Measurements from ENCODE around the gene RABGAP1L. TPM values are rescaled to one million over a fixed set of nuclear protein-coding genes. Genes with fewer than 3 reads are reported as not detected.

RABGAP1L gene
- total RNA-seq, 1 donor from 2014 or later, result 30.2 TPM

- Mint-ChIP-seq H3K27ac (ENCODE audit: unreplicated experiment) (no peak overlapping the region), H3K27me3 (ENCODE audit: unreplicated experiment) (no peaks in the 10 kb centered on the region), H3K4me3 (ENCODE audit: unreplicated experiment) (no peak overlapping the region), H3K9me3 (ENCODE audit: unreplicated experiment) (no peaks in the 10 kb centered on the region), H3K36me3 (ENCODE audit: low read depth, unreplicated experiment) (no peaks in the 10 kb centered on the region), H3K4me1 (ENCODE audit: unreplicated experiment) (no peaks in the 10 kb centered on the region)
- DNase-seq (ENCODE audit: low spot score), result no peak
- no peak for TF ChIP-seq CTCF (IDR thresholded peaks at IDR 0.05; ENCODE audit: unreplicated experiment)
Measured at GRCh38 chr1:174209347-174210187, 50.2 kb downstream of the RABGAP1L start.

DNA sequence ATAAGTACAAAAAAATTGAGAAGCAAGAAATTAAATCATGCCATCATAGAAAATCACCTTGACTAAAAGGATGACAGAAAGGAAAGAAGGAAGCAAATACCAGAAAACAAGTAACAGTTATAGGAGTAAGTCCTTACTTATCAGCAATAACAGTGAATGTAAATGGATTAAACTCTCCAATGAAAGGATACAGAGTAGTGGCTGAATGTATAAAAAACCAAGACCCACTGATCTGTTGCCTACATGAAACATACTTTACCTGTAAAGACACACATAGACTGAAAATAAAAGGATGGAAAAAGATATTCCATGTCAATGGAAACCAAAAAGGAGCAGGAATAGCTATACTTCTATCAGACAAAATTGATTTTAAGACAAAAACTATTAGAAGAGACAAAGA is 52.2 kb downstream of the RABGAP1L start:
- H3K9me3 Mint-ChIP-seq (ENCODE audit: unreplicated experiment), result no peaks in the 10 kb centered on the region
- no peak for TF ChIP-seq CTCF (IDR thresholded peaks at IDR 0.05; ENCODE audit: unreplicated experiment)
- H3K27ac Mint-ChIP-seq (ENCODE audit: unreplicated experiment), result no peak overlapping the region
- H3K36me3 Mint-ChIP-seq (ENCODE audit: low read depth, unreplicated experiment), result no peaks in the 10 kb centered on the region
- no peak for DNase-seq (ENCODE audit: low spot score)
- no peaks in the 10 kb centered on the region for H3K4me1 Mint-ChIP-seq (ENCODE audit: unreplicated experiment)
- no peaks in the 10 kb centered on the region for H3K27me3 Mint-ChIP-seq (ENCODE audit: unreplicated experiment)
- no peak overlapping the region for H3K4me3 Mint-ChIP-seq (ENCODE audit: unreplicated experiment)

GRCh38 chr1:174215766-174216165 is 56.4 kb downstream of the RABGAP1L start:
- Mint-ChIP-seq H3K4me1 (ENCODE audit: unreplicated experiment) (no peaks in the 10 kb centered on the region), H3K4me3 (ENCODE audit: unreplicated experiment) (no peak overlapping the region), H3K27ac (ENCODE audit: unreplicated experiment) (no peak overlapping the region), H3K27me3 (ENCODE audit: unreplicated experiment) (no peaks in the 10 kb centered on the region), H3K36me3 (ENCODE audit: low read depth, unreplicated experiment) (no peaks in the 10 kb centered on the region), H3K9me3 (ENCODE audit: unreplicated experiment) (no peaks in the 10 kb centered on the region)
- no peak for TF ChIP-seq CTCF (IDR thresholded peaks at IDR 0.05; ENCODE audit: unreplicated experiment)
- no peak for DNase-seq (ENCODE audit: low spot score)

GRCh38 chr1:174217248-174217647 is 57.9 kb downstream of the RABGAP1L start:
- no peak for TF ChIP-seq CTCF (IDR thresholded peaks at IDR 0.05; ENCODE audit: unreplicated experiment)
- no peak overlapping the region for H3K4me3 Mint-ChIP-seq (ENCODE audit: unreplicated experiment)
- no peak overlapping the region for H3K27ac Mint-ChIP-seq (ENCODE audit: unreplicated experiment)
- H3K27me3 Mint-ChIP-seq (ENCODE audit: unreplicated experiment), result no peaks in the 10 kb centered on the region
- DNase-seq (ENCODE audit: low spot score), result no peak
- H3K9me3 Mint-ChIP-seq (ENCODE audit: unreplicated experiment), result no peaks in the 10 kb centered on the region
- H3K36me3 Mint-ChIP-seq (ENCODE audit: low read depth, unreplicated experiment), result peaks cover 6% of the 10 kb centered on the region
- no peaks in the 10 kb centered on the region for H3K4me1 Mint-ChIP-seq (ENCODE audit: unreplicated experiment)

- TF ChIP-seq CTCF (IDR thresholded peaks at IDR 0.05; ENCODE audit: unreplicated experiment), result peak; percentile 71
- Mint-ChIP-seq H3K27ac (ENCODE audit: unreplicated experiment) (no peak overlapping the region), H3K4me3 (ENCODE audit: unreplicated experiment) (no peak overlapping the region), H3K27me3 (ENCODE audit: unreplicated experiment) (no peaks in the 10 kb centered on the region), H3K36me3 (ENCODE audit: low read depth, unreplicated experiment) (peaks cover 10% of the 10 kb centered on the region), H3K9me3 (ENCODE audit: unreplicated experiment) (peaks cover 4% of the 10 kb centered on the region), H3K4me1 (ENCODE audit: unreplicated experiment) (no peaks in the 10 kb centered on the region)
- no peak for DNase-seq (ENCODE audit: low spot score)
Measured at GRCh38 chr1:174217787-174218574, 58.7 kb downstream of the RABGAP1L start.

Data from endothelial cell (in vitro differentiated cells).